GM18519 (cell line): ENCODE data around the gene FOSL2.

ENCODE experiments used
- ATAC-seq: cut with Tn5 transposase; IDR thresholded peaks from one replicate; pipeline ENCODE4 v1.9.1; 2021; ENCODE audit warnings: mild to moderate bottlenecking, moderate library complexity; ENCODE audit not compliant: unreplicated experiment, low FRiP score

Gene FOSL2

GRCh38 chr2:28392297-28393113, at the start of gene FOSL2:
TSS of gene FOSL2 (plus strand) at chr2:28392858. CDS start at chr2:28393721, 863 bp downstream.
- peak; percentile 82 for ATAC-seq

DNA sequence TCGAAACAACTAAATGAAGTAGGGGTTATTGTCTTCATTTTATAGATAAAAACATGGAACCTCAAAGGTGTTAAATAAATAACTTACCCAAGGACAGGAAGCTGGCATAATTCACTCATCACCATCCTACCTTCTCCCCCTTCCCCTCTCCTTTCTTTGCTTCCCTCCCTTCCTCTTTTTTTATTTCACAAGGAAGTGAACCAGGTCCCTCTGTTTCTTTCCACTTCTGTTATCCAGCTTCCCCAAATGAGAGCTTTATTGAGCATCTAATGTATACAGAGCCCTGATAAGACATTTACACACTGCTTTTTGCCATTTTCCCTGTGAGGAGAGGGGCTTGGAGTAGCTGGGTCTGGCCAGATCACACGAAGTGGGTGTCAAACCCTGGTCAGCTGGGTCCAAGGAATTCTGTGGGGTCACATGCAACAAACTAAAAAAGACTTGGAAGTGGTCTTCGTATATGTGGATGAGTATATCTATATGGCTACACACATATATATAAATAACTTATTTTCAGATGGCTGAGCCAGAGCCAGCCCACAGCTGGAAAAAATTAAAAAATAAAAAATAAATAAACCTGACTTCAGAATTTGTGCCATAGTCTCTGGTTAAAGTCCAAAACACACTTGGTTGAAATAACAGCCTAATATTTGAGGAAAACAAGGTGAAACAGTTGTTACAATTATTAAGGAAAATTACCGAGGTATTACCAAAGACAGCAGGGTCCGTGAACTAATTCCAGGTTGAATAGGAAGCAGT, 49.3 kb upstream of the FOSL2 start:
- ATAC-seq = no peak

GRCh38 chr2:28343971-28344715, 48.5 kb upstream of the FOSL2 start:
- no peak for ATAC-seq

DNA sequence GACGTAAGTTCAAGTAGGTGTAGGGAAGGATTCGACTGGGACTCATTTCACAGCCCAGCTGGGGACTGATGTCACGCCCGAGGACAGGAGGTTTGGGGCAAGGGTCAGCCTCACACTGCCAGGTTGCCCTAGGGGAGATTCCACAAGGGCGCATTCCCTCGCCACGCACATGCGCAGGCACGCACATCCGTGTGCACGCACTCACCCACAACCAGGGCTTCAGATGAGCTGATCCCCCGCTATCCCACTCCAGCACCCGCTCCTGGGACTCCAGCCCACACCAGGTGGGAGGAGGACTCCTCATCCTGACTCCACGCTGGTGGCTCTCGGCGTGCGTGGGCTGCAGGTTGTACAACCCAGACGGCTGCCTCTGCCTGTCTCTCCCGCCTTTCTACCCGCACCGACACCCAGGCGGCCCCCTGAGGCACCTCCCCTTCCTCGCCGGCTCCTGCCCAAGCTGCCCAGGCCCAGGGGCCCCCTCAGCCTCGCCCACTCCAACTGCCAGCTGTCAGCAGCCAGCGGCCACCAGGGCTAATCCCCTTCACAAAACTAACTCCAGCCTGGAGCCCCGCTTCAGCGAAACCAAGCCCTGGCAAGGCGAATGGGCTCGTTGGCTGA, 47.8 kb upstream of the FOSL2 start:
- no peak for ATAC-seq

GRCh38 chr2:28345619-28346018, 47.0 kb upstream of the FOSL2 start:
- ATAC-seq = no peak

DNA sequence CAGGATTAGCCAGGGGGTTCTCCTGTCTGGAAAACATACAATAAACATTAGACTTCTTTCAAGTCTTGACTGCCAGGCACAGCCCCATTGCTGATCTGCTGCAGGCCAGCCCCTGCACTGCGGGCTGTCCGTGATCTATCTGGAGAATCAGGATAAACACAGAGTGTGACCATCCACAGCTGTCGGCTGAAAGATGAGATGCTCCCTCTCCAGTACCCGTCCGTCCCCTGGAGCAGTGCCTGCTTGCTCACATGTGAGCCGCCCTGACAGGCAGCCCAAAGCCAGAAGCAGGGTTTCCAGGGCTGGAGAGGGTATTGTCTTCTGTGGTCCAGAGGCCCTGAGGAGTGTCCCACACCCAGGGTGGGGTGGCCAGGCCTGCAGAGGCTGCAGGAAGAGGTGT, 46.1 kb upstream of the FOSL2 start:
- ATAC-seq = no peak

GRCh38 chr2:28347193-28347592, 45.5 kb upstream of the FOSL2 start:
- ATAC-seq = no peak

- ATAC-seq = no peak
Measured at GRCh38 chr2:28347596-28347995, 45.1 kb upstream of the FOSL2 start.

GRCh38 chr2:28348149-28348567, 44.5 kb upstream of the FOSL2 start:
- ATAC-seq = no peak

DNA sequence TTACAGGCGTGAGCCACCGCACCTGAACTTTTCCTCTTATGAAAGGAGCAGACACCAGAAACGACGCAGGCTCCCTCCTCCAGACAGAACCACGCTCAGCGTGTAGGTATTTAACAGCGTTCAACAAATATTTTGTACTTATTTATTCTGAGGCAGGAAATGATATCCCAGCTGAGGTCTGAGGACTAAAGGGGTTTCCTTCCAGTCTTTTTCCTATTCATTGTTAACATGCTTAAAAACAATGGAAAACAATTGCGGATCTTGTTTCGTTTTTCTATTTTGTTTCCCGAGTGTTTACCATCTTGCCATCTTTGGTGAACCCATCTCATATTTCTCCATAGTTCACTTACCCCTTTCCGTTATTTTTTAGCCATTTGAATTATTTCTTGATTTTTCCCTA, 43.7 kb upstream of the FOSL2 start:
- no peak for ATAC-seq

GRCh38 chr2:28349546-28350165, 43.0 kb upstream of the FOSL2 start:
- no peak for ATAC-seq

GRCh38 chr2:28350196-28350595, 42.5 kb upstream of the FOSL2 start:
- ATAC-seq = no peak

GRCh38 chr2:28350791-28351285, 41.8 kb upstream of the FOSL2 start:
- no peak for ATAC-seq

- ATAC-seq = no peak
Measured at GRCh38 chr2:28351621-28352020, 41.0 kb upstream of the FOSL2 start.

GRCh38 chr2:28352104-28352503, 40.6 kb upstream of the FOSL2 start:
- ATAC-seq = no peak

DNA sequence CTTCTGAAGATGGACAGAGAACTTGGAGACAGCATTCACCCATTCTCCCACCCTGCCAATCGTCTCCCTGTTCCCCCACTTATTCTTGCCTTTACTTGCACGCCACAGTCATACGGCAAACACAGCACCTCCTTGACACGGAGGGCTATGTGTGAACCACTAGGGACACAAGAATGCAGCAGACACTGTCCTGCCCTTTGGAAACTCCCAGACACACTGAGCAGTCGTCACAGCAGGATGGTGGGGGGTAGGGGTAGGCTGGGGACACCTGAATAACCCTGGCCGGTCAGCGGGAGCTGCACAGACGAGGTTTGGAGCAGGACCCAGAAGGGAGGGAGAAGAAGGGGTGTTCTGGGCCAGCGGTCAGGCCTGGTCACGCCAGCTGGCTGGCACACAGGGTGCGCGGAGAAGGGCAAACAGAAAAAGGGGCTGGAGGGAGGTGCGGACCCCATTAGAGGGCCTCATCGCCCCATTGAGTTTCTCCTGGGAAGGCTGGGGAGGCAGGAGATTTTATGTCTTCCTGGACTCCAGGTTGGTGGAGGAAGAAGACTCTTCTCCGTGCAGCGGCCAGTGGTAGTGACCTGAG, 40.0 kb upstream of the FOSL2 start:
- no peak for ATAC-seq

DNA sequence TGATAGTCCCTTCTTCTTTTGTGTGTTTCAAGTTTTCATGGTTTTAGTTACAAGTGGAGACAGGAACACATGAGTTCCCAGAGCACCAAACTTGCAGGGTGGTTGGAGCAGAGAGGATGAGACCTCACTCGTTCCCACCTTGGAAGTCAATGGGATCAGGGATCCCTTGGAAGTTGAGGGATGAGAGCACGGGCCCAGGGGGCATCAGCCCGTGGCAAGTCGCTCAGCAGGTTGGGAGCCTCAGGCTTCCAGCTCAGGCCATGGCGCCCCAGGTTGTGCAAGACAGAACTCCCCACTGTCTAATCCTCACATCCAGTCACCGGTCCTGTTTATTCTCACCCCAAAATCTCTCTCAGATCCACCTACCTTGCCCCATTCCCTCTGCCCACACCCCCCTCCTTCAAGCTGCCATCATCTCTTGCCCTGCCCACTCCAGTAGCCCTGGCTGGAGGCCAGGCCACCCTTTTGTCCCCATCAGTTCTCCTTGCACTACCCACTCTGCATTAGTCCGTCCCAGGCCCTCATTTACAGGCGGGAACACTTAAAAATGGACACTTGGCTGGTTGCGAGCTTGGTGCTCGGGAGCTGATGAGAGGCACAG, 37.6 kb upstream of the FOSL2 start:
- ATAC-seq = no peak

DNA sequence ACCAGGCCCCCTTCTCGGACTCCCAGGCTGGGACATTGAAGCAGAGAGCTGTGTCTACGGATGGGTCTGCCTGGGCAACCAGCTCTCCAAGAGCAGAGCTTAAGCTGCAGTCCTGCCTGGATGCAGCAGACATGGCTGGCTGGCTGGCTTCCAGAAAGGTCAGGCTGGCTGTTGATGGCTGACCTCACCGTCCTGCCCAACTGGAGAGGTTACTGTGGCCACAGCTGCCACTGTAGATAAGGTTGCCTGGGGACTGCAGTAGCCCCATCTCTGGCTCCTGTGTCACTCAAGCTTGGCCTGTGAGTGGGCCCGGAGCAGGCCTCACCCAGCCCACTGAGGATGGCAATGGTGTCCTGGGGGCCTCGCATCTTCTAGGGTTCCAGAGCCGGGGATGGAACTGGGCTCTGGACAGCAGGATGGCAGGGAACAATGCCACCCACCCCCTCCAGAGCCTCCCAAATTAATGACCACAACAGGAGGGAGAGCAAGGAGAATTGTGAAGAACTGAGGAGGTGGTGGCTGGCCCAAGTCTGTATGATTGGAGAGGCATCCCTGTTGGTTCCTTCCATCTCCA, 37.0 kb upstream of the FOSL2 start:
- ATAC-seq = no peak
